Neural progenitor cell (in vitro differentiated cells): Measurements from ENCODE around the gene COL23A1. TPM values are rescaled to one million over a fixed set of nuclear protein-coding genes. Genes with fewer than 3 reads are reported as not detected.

Source experiments
- DNase-seq: peaks from one replicate; pipeline ENCODE4 v3.0.0-alpha.2; 2016; ENCODE audit warnings: low spot score
- H2AFZ ChIP-seq: fragments of 200-600 bp; sonication (generic); replicated peaks from 2 replicates; pipeline ENCODE4 v1.6.1; 2016; ENCODE audit warnings: antibody characterized with exemption
- H3F3A ChIP-seq: fragments of 200-600 bp; sonication (generic); 2 replicates; pipeline ENCODE4 v1.6.1; 2016; ENCODE audit warnings: antibody characterized with exemption, low read depth
- H3K27ac ChIP-seq: fragments of 200-600 bp; sonication (generic); 2 replicates; pipeline ENCODE4 v1.5.1; 2016; ENCODE audit warnings: mild to moderate bottlenecking
- H3K27me3 ChIP-seq: fragments of 200-600 bp; sonication (generic); 2 replicates; pipeline ENCODE4 v1.6.1; 2016; ENCODE audit warnings: mild to moderate bottlenecking, moderate library complexity
- H3K36me3 ChIP-seq: fragments of 200-600 bp; sonication (generic); 2 replicates; pipeline ENCODE4 v1.5.1; 2016
- H3K4me1 ChIP-seq: fragments of 200-600 bp; sonication (generic); 2 replicates; pipeline ENCODE4 v1.6.1; 2016; ENCODE audit warnings: mixed run types
- H3K4me2 ChIP-seq: fragments of 200-600 bp; sonication (generic); 2 replicates; pipeline ENCODE4 v1.6.1; 2016
- H3K4me3 ChIP-seq: fragments of 200-600 bp; sonication (generic); 2 replicates; pipeline ENCODE4 v1.5.1; 2016
- H3K79me2 ChIP-seq: fragments of 200-600 bp; sonication (generic); 2 replicates; pipeline ENCODE4 v1.6.1; 2016; ENCODE audit warnings: low read depth
- H3K9ac ChIP-seq: fragments of 200-600 bp; sonication (generic); 2 replicates; pipeline ENCODE4 v1.6.1; 2016
- H3K9me3 ChIP-seq: fragments of 200-600 bp; sonication (generic); 2 replicates; pipeline ENCODE4 v1.5.1; 2016; ENCODE audit warnings: low read depth
- H4K20me1 ChIP-seq: fragments of 200-600 bp; sonication (generic); 2 replicates; pipeline ENCODE4 v1.6.1; 2016; ENCODE audit warnings: low read depth
- H3K27ac Mint-ChIP-seq: 3 replicates; pipeline ENCODE4 v1.8.0; 2021; ENCODE audit warnings: mixed read lengths
- H3K27me3 Mint-ChIP-seq: 2 replicates; pipeline ENCODE4 v1.8.0; 2022; ENCODE audit warnings: low read depth, mild to moderate bottlenecking, inconsistent platforms, moderate library complexity, mixed read lengths; ENCODE audit not compliant: insufficient read depth
- H3K36me3 Mint-ChIP-seq: 3 replicates; pipeline ENCODE4 v1.8.0; 2021; ENCODE audit warnings: mixed read lengths
- H3K4me1 Mint-ChIP-seq: 3 replicates; pipeline ENCODE4 v1.8.0; 2021; ENCODE audit warnings: mixed read lengths
- H3K4me3 Mint-ChIP-seq: 3 replicates; pipeline ENCODE4 v1.8.0; 2021; ENCODE audit warnings: mild to moderate bottlenecking, moderate library complexity, mixed read lengths
- H3K9me3 Mint-ChIP-seq: 3 replicates; pipeline ENCODE4 v1.8.0; 2020; ENCODE audit warnings: mixed read lengths
- CTCF ChIP-seq: fragments of 200-600 bp; sonication (generic); IDR thresholded peaks from 2 replicates; pipeline ENCODE4 v1.5.1; 2017; ENCODE audit warnings: antibody characterized with exemption, mild to moderate bottlenecking
- EZH2 ChIP-seq: fragments of 200-600 bp; sonication (generic); IDR thresholded peaks from 2 replicates; pipeline ENCODE4 v1.6.1; 2017; ENCODE audit warnings: antibody characterized with exemption, mild to moderate bottlenecking, moderate library complexity
- EZH2phosphoT487 ChIP-seq: fragments of 200-600 bp; sonication (generic); IDR thresholded peaks from 2 replicates; pipeline ENCODE4 v1.6.1; 2017; ENCODE audit warnings: antibody characterized with exemption
- total RNA-seq: library from RNA; depleted of rRNA; stranded (reverse); fragments of >200 nt; gene quantifications from 2 replicates; pipeline ENCODE4 v1.2.3, GENCODE V29; 2015; ENCODE audit warnings: low replicate concordance

The COL23A1 gene
- total RNA-seq, 1 donor from 2014 or later = not detected

GRCh38 chr5:178554311-178554710 lies 35.9 kb downstream of the COL23A1 start:
- no peak overlapping the region for H3K4me3 ChIP-seq
- peaks cover 63% of the 10 kb centered on the region for H3K27me3 ChIP-seq
- TF ChIP-seq EZH2 (no peak), EZH2phosphoT487 (no peak), CTCF (no peak)
- H3K9me3 ChIP-seq = no peaks in the 10 kb centered on the region
- Mint-ChIP-seq H3K4me1 (peaks cover 29% of the 10 kb centered on the region), H3K27ac (no peak overlapping the region), H3K36me3 (peaks cover 3% of the 10 kb centered on the region), H3K9me3 (peaks cover 6% of the 10 kb centered on the region), H3K27me3 (peaks cover 2% of the 10 kb centered on the region), H3K4me3 (no peak overlapping the region)
- H3K4me2 ChIP-seq = no peak overlapping the region
- no peaks in the 10 kb centered on the region for H3K36me3 ChIP-seq
- no peaks in the 10 kb centered on the region for H3K4me1 ChIP-seq
- no peak overlapping the region for H3K9ac ChIP-seq
- H4K20me1 ChIP-seq = no peaks in the 10 kb centered on the region
- no peak overlapping the region for H2AFZ ChIP-seq
- no peak overlapping the region for H3K27ac ChIP-seq
- no peak for DNase-seq
- H3K79me2 ChIP-seq = no peaks in the 10 kb centered on the region
- no peaks in the 10 kb centered on the region for H3F3A ChIP-seq

- Histone ChIP-seq H3K27ac (no peak overlapping the region), H3K9me3 (no peaks in the 10 kb centered on the region), H3K4me1 (no peaks in the 10 kb centered on the region), H3F3A (no peaks in the 10 kb centered on the region), H3K79me2 (no peaks in the 10 kb centered on the region), H3K27me3 (peaks cover 58% of the 10 kb centered on the region), H3K36me3 (no peaks in the 10 kb centered on the region), H3K4me2 (no peak overlapping the region), H3K4me3 (no peak overlapping the region), H2AFZ (no peak overlapping the region), H4K20me1 (no peaks in the 10 kb centered on the region), H3K9ac (no peak overlapping the region)
- Mint-ChIP-seq H3K27ac (peak overlapping the region; percentile 35), H3K36me3 (no peaks in the 10 kb centered on the region), H3K4me1 (peaks cover 31% of the 10 kb centered on the region), H3K4me3 (no peak overlapping the region), H3K27me3 (peaks cover 2% of the 10 kb centered on the region), H3K9me3 (peaks cover 6% of the 10 kb centered on the region)
- DNase-seq = no peak
- no peak for TF ChIP-seq EZH2
- TF ChIP-seq CTCF = no peak
- TF ChIP-seq EZH2phosphoT487 = no peak
These were observed 36.7 kb downstream of the COL23A1 start for GRCh38 chr5:178553517-178553916.

- Histone ChIP-seq H3K4me2 (no peak overlapping the region), H2AFZ (no peak overlapping the region), H3K4me1 (no peaks in the 10 kb centered on the region), H3K9ac (no peak overlapping the region), H3K27ac (no peak overlapping the region), H3K9me3 (no peaks in the 10 kb centered on the region), H4K20me1 (no peaks in the 10 kb centered on the region), H3K36me3 (no peaks in the 10 kb centered on the region), H3K79me2 (no peaks in the 10 kb centered on the region), H3K27me3 (peaks cover 51% of the 10 kb centered on the region), H3F3A (no peaks in the 10 kb centered on the region), H3K4me3 (no peak overlapping the region)
- no peaks in the 10 kb centered on the region for H3K36me3 Mint-ChIP-seq
- H3K27me3 Mint-ChIP-seq = peaks cover 3% of the 10 kb centered on the region
- H3K27ac Mint-ChIP-seq = peak overlapping the region; percentile 48
- H3K4me1 Mint-ChIP-seq = peaks cover 39% of the 10 kb centered on the region
- no peak overlapping the region for H3K4me3 Mint-ChIP-seq
- peaks cover 6% of the 10 kb centered on the region for H3K9me3 Mint-ChIP-seq
- no peak for DNase-seq
- TF ChIP-seq EZH2phosphoT487 (no peak), CTCF (no peak), EZH2 (no peak)
These were observed 38.7 kb downstream of the COL23A1 start for GRCh38 chr5:178551468-178551867.
